CD4-positive, alpha-beta T cell treated with Interleukin-4 for 1 hour (primary cell): Measurements from ENCODE around the gene NT5DC2.

ENCODE experiments used
- DNase-seq, 2 donors: peaks; one replicate each; pipeline ENCODE4 v3.0.0-alpha.2; 2020 to 2022

NT5DC2 gene

GRCh38 chr3:52487050-52487787 is 46.4 kb downstream of the NT5DC2 start:
- no peak for DNase-seq

- no peak for DNase-seq
Measured at GRCh38 chr3:52484680-52485461, 48.8 kb downstream of the NT5DC2 start.

GRCh38 chr3:52483577-52484381 is 49.9 kb downstream of the NT5DC2 start:
- no peak for DNase-seq

DNA sequence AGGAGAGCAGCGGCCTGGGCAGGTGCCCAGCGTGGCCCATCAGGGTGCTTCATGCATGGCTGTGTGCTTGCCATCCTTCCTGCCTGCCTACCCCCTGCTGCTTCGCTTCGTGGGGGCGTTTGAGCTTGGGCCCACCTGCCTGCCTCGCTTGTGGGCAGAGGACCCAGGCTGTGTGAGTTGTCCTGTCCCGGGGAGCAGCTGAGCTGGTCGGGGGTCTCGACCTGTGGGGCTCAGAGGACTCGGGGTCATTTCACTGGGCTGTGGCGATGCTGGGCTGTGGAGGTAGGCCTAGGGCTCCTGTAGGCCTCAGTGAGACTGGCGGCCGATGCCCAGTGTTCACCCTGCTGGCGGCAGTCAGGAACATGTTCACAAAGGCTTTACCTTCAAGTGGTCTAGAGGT is 50.6 kb downstream of the NT5DC2 start:
- no peak for DNase-seq

GRCh38 chr3:52481819-52482521 is 51.7 kb downstream of the NT5DC2 start:
- no peak for DNase-seq

GRCh38 chr3:52480768-52481715 is 52.6 kb downstream of the NT5DC2 start:
- DNase-seq: no peak

GRCh38 chr3:52479877-52480575 is 53.6 kb downstream of the NT5DC2 start:
- DNase-seq: no peak

DNA sequence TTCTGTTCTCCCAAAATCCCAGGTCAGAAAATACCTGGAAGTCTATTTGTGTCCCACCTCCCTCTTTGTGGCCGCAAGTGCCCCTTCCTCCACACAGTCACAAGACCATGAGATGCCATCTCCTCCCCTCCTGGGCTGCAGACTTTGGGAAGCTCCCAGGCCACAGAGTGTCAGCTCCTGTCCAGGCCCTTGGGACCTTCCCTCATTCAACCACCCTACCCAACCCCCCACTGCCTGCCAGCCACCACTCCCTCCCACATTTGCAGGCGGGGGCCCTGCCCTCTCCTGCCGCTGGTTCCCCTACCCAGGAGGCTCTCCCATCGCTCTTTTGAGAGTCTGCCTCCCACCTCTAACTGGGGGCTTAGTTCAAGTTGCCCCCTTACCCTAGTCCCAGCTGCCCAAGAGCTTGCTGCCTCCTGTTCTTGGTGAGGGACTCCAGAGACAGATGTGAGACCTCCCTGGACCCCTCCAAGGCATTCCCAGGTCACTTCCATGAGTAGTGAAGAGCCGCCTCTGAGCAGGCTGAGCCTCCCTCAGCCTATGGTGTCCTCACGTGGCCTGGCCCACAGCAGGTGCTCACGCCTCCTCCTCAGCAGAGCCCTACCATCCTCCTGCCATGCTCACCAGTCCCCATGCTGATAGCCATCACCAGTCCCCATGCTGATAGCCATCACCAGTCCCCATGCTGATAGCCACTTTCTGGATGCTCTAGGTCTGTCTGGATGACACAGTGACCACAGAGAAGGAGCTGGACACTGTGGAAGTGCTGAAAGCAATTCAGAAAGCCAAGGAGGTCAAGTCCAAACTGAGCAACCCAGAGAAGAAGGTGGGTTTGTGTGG is 54.4 kb downstream of the NT5DC2 start:
- no peak for DNase-seq

DNA sequence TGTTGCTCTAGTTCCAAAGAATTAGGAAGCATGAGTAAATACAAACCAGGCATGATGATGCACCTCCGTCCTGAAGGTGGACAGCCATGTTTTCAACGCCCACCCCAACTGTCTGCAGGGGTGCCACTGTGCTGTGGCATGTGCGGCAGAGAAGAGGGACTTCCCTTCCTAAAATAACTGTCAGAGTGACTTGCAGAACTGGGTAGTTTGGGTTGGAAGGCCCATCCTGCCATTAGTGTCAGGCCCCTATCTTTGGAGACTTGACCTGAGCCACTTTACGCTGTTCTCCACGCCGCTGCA is 55.9 kb downstream of the NT5DC2 start:
- no peak for DNase-seq

GRCh38 chr3:52477076-52477795 is 56.4 kb downstream of the NT5DC2 start:
- no peak for DNase-seq
